ENCODE data around the gene CXorf49B. TPM values are rescaled to one million over a fixed set of nuclear protein-coding genes. Genes with fewer than 3 reads are reported as not detected.

Gene CXorf49B
- not detected in 2 replicates for polyA plus RNA-seq

GRCh38 chrX:71763049-71763448 is at the start of gene CXorf49B:
CXorf49B (plus strand) TSS chrX:71763349; CDS start chrX:71763424, 75 bp downstream.

GRCh38 chrX:71718185-71718584 is 45.0 kb upstream of the CXorf49B start, which contains the start of gene CXorf49:
CXorf49 (minus strand) TSS chrX:71718285; CDS start chrX:71718151, 134 bp downstream.

Other genes starting within 250 kb of the CXorf49B start
- gene OGT, start 230.2 kb upstream of the CXorf49B start, polyA plus RNA-seq: 78.6 and 84.1 TPM in 2 replicates
- gene GCNA, start 184.9 kb upstream of the CXorf49B start, polyA plus RNA-seq: 3.3 and 4.2 TPM in 2 replicates
- not detected in 2 replicates for gene CXCR3, start 144.8 kb upstream of the CXorf49B start, polyA plus RNA-seq
- gene CXorf49, start 45.1 kb upstream of the CXorf49B start, polyA plus RNA-seq: not detected in 2 replicates
- 1.8 and 3.0 TPM in 2 replicates for gene NHSL2, start 147.5 kb downstream of the CXorf49B start, polyA plus RNA-seq